HG02571 (cell line): ENCODE data around the gene SNED1.
"Not testable (repeated sequence)": the region's sequence is repeated elsewhere in the genome, so short reads cannot be mapped to it uniquely, and the experiment has no call there.

Source experiments
- ATAC-seq: cut with Tn5 transposase; IDR thresholded peaks from one replicate; pipeline ENCODE4 v1.9.1; 2021; ENCODE audit warnings: mild to moderate bottlenecking, moderate library complexity; ENCODE audit not compliant: unreplicated experiment

Gene SNED1

GRCh38 chr2:241081643-241082340 is 83.4 kb downstream of the SNED1 start:
- ATAC-seq = no peak

- no peak for ATAC-seq
These were observed 84.1 kb downstream of the SNED1 start for GRCh38 chr2:241082341-241083090.

- ATAC-seq = no peak
These were observed 84.6 kb downstream of the SNED1 start for GRCh38 chr2:241083091-241083415.

- no peak for ATAC-seq
These were observed 86.5 kb downstream of the SNED1 start for GRCh38 chr2:241084856-241085444.

- peak; percentile 60 for ATAC-seq
These were observed 89.2 kb downstream of the SNED1 start for GRCh38 chr2:241087420-241088268.

GRCh38 chr2:241088376-241088775 is 90.0 kb downstream of the SNED1 start:
- no peak for ATAC-seq

- ATAC-seq = no peak
These were observed 90.6 kb downstream of the SNED1 start for GRCh38 chr2:241088791-241089732.

- no peak for ATAC-seq
These were observed 92.8 kb downstream of the SNED1 start for GRCh38 chr2:241091201-241091600.

GRCh38 chr2:241091734-241092445 is 93.5 kb downstream of the SNED1 start:
- ATAC-seq = no peak

GRCh38 chr2:241092677-241093076 is 94.3 kb downstream of the SNED1 start:
- no peak for ATAC-seq

GRCh38 chr2:241093133-241093781 is 94.8 kb downstream of the SNED1 start:
- ATAC-seq = not testable (repeated sequence)

GRCh38 chr2:241094172-241094571 is 95.8 kb downstream of the SNED1 start:
- ATAC-seq = no peak

GRCh38 chr2:241094924-241095420 is 96.6 kb downstream of the SNED1 start:
- ATAC-seq = no peak

- no peak for ATAC-seq
These were observed 97.3 kb downstream of the SNED1 start for GRCh38 chr2:241095594-241096290.

- ATAC-seq = no peak
These were observed 98.6 kb downstream of the SNED1 start for GRCh38 chr2:241096979-241097378.

- no peak for ATAC-seq
These were observed 100.8 kb downstream of the SNED1 start for GRCh38 chr2:241099246-241099645.

GRCh38 chr2:241102239-241102803 is 103.9 kb downstream of the SNED1 start, which contains the start of gene MTERF4:
TSS of gene MTERF4 (minus strand) at chr2:241102287. CDS start at chr2:241102273, 14 bp downstream.
- ATAC-seq = peak; percentile 87

- no peak for ATAC-seq
These were observed 104.8 kb downstream of the SNED1 start for GRCh38 chr2:241103176-241103595.
